Neural crest cell (in vitro differentiated cells): ENCODE measurements around the gene PKD2. TPM values are rescaled to one million over a fixed set of nuclear protein-coding genes. Genes with fewer than 3 reads are reported as not detected.
"Not testable (repeated sequence)": the region's sequence is repeated elsewhere in the genome, so short reads cannot be mapped to it uniquely, and the experiment has no call there.

Experiments
- DNase-seq: peaks from one replicate; pipeline ENCODE4 v3.0.0; 2021; ENCODE audit warnings: low read depth, mixed read lengths, low spot score
- H3K27ac Mint-ChIP-seq: one replicate; pipeline ENCODE4 v1.8.0; 2021; ENCODE audit warnings: mild to moderate bottlenecking, mixed read lengths; ENCODE audit not compliant: unreplicated experiment
- H3K27me3 Mint-ChIP-seq: 2 replicates; pipeline ENCODE4 v1.8.0; 2021; ENCODE audit warnings: low read depth, mild to moderate bottlenecking, mixed read lengths
- H3K36me3 Mint-ChIP-seq: 2 replicates; pipeline ENCODE4 v1.8.0; 2021; ENCODE audit warnings: low read depth, mild to moderate bottlenecking, mixed read lengths
- H3K4me1 Mint-ChIP-seq: 2 replicates; pipeline ENCODE4 v1.8.0; 2021; ENCODE audit warnings: mixed read lengths
- H3K4me3 Mint-ChIP-seq: one replicate; pipeline ENCODE4 v1.8.0; 2021; ENCODE audit warnings: mild to moderate bottlenecking, mixed read lengths
- H3K9me3 Mint-ChIP-seq: 2 replicates; pipeline ENCODE4 v1.8.0; 2021; ENCODE audit warnings: mixed read lengths
- total RNA-seq: library from RNA; stranded (reverse); gene quantifications from 2 replicates; pipeline ENCODE4 v1.2.1, GENCODE V29; 2021
- TF ChIP-seq, protein P1 (sequence below): fragments of 200-600 bp; sonication (generic); conservative IDR thresholded peaks from 2 replicates; pipeline ENCODE4 v1.5.0; 2021; ENCODE audit warnings: antibody characterized with exemption, mild to moderate bottlenecking

Gene PKD2
- total RNA-seq, 1 donor from 2014 or later = 37.9 TPM

DNA sequence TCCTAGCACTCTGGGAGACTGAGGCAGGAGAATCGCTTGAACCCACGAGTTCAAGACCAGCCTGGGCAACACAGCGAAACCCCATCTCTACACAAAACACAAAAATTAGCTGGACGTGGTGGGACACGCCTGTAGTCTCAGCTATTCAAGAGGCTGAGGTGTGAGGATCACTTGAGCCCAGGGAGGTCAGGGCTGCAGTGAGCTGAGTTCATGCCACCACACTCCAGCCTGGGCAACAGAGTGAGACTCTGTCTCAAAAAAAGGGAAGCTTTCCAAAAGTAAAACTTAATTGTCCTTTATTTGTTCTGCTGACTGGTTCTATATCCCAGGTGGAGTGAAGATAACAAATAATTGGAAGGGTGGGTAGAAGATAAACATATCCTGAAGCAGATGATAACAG is 105.4 kb downstream of the PKD2 start:
- TF ChIP-seq, protein P1, sequence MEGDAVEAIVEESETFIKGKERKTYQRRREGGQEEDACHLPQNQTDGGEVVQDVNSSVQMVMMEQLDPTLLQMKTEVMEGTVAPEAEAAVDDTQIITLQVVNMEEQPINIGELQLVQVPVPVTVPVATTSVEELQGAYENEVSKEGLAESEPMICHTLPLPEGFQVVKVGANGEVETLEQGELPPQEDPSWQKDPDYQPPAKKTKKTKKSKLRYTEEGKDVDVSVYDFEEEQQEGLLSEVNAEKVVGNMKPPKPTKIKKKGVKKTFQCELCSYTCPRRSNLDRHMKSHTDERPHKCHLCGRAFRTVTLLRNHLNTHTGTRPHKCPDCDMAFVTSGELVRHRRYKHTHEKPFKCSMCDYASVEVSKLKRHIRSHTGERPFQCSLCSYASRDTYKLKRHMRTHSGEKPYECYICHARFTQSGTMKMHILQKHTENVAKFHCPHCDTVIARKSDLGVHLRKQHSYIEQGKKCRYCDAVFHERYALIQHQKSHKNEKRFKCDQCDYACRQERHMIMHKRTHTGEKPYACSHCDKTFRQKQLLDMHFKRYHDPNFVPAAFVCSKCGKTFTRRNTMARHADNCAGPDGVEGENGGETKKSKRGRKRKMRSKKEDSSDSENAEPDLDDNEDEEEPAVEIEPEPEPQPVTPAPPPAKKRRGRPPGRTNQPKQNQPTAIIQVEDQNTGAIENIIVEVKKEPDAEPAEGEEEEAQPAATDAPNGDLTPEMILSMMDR = no peak
- H3K36me3 Mint-ChIP-seq = peaks cover 3% of the 10 kb centered on the region

DNA sequence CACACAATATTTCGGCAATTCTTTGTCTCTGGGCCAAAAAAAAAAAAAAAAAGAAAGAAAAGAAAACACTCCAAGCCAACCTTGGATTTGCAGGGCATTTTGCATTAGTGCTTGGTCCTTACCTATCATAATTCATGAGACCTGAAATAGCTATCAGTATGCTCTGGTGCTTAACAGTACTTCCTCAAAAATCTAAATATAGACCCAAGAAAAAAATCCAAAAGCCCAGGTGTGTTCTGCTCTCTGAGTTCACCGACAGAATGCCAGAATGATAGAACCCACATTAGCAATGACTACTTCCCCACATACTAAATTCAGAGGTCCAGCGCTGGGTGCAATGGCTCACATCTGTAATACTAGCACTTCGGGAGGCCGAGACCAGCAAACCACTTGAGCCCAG is 108.2 kb downstream of the PKD2 start:
- H3K4me3 Mint-ChIP-seq = no peak overlapping the region
- H3K4me1 Mint-ChIP-seq = no peaks in the 10 kb centered on the region
- no peaks in the 10 kb centered on the region for H3K27me3 Mint-ChIP-seq
- H3K9me3 Mint-ChIP-seq = peaks cover 12% of the 10 kb centered on the region
- TF ChIP-seq, protein P1 = no peak
- H3K27ac Mint-ChIP-seq = no peak overlapping the region
- peaks cover 27% of the 10 kb centered on the region for H3K36me3 Mint-ChIP-seq
- DNase-seq = no peak

More for the DNA sequence above, 105.4 kb downstream of the PKD2 start:
- Mint-ChIP-seq H3K27me3 (no peaks in the 10 kb centered on the region), H3K4me1 (peaks cover 2% of the 10 kb centered on the region), H3K4me3 (no peak overlapping the region), H3K9me3 (peaks cover 3% of the 10 kb centered on the region), H3K27ac (no peak overlapping the region)
- DNase-seq = no peak

DNA sequence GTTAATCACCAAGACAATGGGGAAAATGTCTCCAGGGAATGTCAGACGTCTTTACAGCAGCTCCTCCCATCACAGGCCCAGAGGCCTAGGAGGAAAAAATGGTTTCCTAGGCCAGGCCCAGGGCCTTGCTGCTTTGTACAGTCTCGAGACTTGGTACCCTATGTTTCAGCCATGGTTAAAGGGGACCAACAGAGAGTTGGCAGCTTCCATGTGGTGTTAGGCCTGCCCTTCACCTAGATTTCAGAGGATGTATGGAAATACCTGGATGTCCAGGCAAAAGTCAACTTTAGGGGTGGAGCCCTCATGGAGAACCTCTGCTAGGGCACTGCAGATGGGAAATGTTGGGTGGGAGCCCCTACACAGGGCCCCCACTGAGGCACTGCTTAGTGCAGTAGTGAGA is 112.5 kb downstream of the PKD2 start:
- peaks cover 55% of the 10 kb centered on the region for H3K36me3 Mint-ChIP-seq
- H3K9me3 Mint-ChIP-seq = peaks cover 29% of the 10 kb centered on the region
- no peak for DNase-seq
- no peaks in the 10 kb centered on the region for H3K27me3 Mint-ChIP-seq
- no peaks in the 10 kb centered on the region for H3K4me1 Mint-ChIP-seq
- no peak overlapping the region for H3K4me3 Mint-ChIP-seq
- TF ChIP-seq, protein P1 = no peak
- no peak overlapping the region for H3K27ac Mint-ChIP-seq

DNA sequence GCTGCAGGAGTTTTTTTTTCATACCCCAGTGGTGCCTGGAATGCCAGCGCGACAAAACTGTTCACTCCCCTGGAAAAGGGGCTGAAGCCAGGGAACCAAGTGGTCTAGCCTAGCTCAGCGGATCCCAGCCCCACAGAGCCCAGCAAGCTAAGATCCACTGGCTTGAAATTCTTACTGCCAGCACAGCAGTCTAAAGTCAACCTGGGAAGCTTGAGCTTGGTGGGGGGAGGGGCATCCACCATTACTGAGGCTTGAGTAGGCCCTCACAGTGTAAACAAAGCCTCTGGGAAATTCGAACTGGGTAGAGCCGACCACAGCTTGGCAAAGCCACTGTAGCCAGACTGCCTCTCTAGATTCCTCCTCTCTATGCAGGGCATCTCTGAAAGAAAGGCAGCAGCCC is 114.8 kb downstream of the PKD2 start:
- not testable (repeated sequence) for DNase-seq, H3K4me3 Mint-ChIP-seq, H3K27me3 Mint-ChIP-seq, H3K27ac Mint-ChIP-seq, H3K4me1 Mint-ChIP-seq
- Mint-ChIP-seq H3K9me3 (peaks cover 38% of the 10 kb centered on the region), H3K36me3 (peaks cover 65% of the 10 kb centered on the region)

Other genes with a start within 250 kb of the PKD2 start
- gene IBSP, start 208.1 kb upstream of the PKD2 start, total RNA-seq = not detected in 2 replicates
- not detected in 2 replicates for gene MEPE, start 174.7 kb upstream of the PKD2 start, total RNA-seq
- 14.2 and 23.5 TPM in 2 replicates for gene SPP1, start 31.9 kb upstream of the PKD2 start, total RNA-seq
- 5.1 and 5.3 TPM in 2 replicates for gene ABCG2, start 151.0 kb downstream of the PKD2 start, total RNA-seq